GM23338 (cell line): ENCODE measurements around the gene DSCAML1. TPM values are rescaled to one million over a fixed set of nuclear protein-coding genes. Genes with fewer than 3 reads are reported as not detected.
A peak's percentile ranks its signal among the peaks of the same experiment; 100 is the strongest.

ENCODE experiments used
- ATAC-seq: fragments of 200-7000 bp; cut with Tn5 transposase; 3 replicates; pipeline ENCODE4 v1.9.1; 2020
- DNase-seq: peaks from one replicate; pipeline ENCODE4 v3.0.0-alpha.2; 2015; ENCODE audit warnings: low spot score
- H2AFZ ChIP-seq: fragments of 200-600 bp; sonication (generic); 2 replicates; pipeline ENCODE4 v1.8.0; 2016; ENCODE audit warnings: antibody characterized with exemption, mild to moderate bottlenecking, moderate library complexity
- H3F3A ChIP-seq: fragments of 200-600 bp; sonication (generic); replicated peaks from 2 replicates; pipeline ENCODE4 v1.8.0; 2017; ENCODE audit warnings: antibody characterized with exemption, mixed run types, low read depth
- H3K27ac ChIP-seq: fragments of 200-600 bp; sonication (generic); 2 replicates; pipeline ENCODE4 v1.6.1; 2016; ENCODE audit warnings: low read depth
- H3K27me3 ChIP-seq: fragments of 200-600 bp; sonication (generic); 2 replicates; pipeline ENCODE4 v1.8.0; 2016; ENCODE audit warnings: mild to moderate bottlenecking, mixed run types, moderate library complexity; ENCODE audit not compliant: insufficient read depth
- H3K36me3 ChIP-seq: fragments of 200-600 bp; sonication (generic); 2 replicates; pipeline ENCODE4 v1.8.0; 2016; ENCODE audit warnings: mild to moderate bottlenecking; ENCODE audit not compliant: insufficient read depth
- H3K4me1 ChIP-seq: fragments of 200-600 bp; sonication (generic); 2 replicates; pipeline ENCODE4 v1.8.0; 2016; ENCODE audit warnings: mild to moderate bottlenecking, moderate library complexity; ENCODE audit not compliant: insufficient read depth
- H3K4me2 ChIP-seq: fragments of 200-600 bp; sonication (generic); 2 replicates; pipeline ENCODE4 v1.7.1; 2017; ENCODE audit warnings: mixed run types
- H3K4me3 ChIP-seq: fragments of 200-600 bp; sonication (generic); 2 replicates; pipeline ENCODE4 v1.6.1; 2016; ENCODE audit warnings: mixed run types
- H3K79me2 ChIP-seq: fragments of 200-600 bp; sonication (generic); replicated peaks from 2 replicates; pipeline ENCODE4 v1.8.0; 2017; ENCODE audit warnings: mild to moderate bottlenecking; ENCODE audit not compliant: insufficient read depth
- H3K9me2 ChIP-seq: fragments of 200-600 bp; sonication (generic); 2 replicates; pipeline ENCODE4 v1.8.0; 2017; ENCODE audit not compliant: insufficient read depth
- H4K20me1 ChIP-seq: fragments of 200-600 bp; sonication (generic); replicated peaks from 2 replicates; pipeline ENCODE4 v1.8.0; 2017; ENCODE audit warnings: mild to moderate bottlenecking; ENCODE audit not compliant: insufficient read depth
- H3K27ac Mint-ChIP-seq: 2 replicates; pipeline ENCODE4 v1.8.0; 2020; ENCODE audit warnings: inconsistent platforms, mild to moderate bottlenecking, moderate library complexity, mixed read lengths
- H3K27me3 Mint-ChIP-seq: 3 replicates; pipeline ENCODE4 v1.8.0; 2022; ENCODE audit warnings: low read depth, mild to moderate bottlenecking, moderate library complexity, mixed read lengths, inconsistent platforms; ENCODE audit not compliant: insufficient read depth, poor library complexity
- H3K36me3 Mint-ChIP-seq: 3 replicates; pipeline ENCODE4 v1.8.0; 2021; ENCODE audit warnings: low read depth, mild to moderate bottlenecking, inconsistent platforms, moderate library complexity, mixed read lengths
- H3K4me1 Mint-ChIP-seq: 3 replicates; pipeline ENCODE4 v1.8.0; 2020; ENCODE audit warnings: mild to moderate bottlenecking, inconsistent platforms, mixed read lengths
- H3K4me3 Mint-ChIP-seq: 3 replicates; pipeline ENCODE4 v1.8.0; 2021; ENCODE audit warnings: moderate library complexity, mild to moderate bottlenecking, inconsistent platforms, mixed read lengths
- H3K9me3 Mint-ChIP-seq: 3 replicates; pipeline ENCODE4 v1.8.0; 2020; ENCODE audit warnings: moderate library complexity, mild to moderate bottlenecking, inconsistent platforms, mixed read lengths
- CTCF ChIP-seq, 2 experiments: fragments of 200-600 bp in 1 of 2; sonication (generic) in 1 of 2; conservative IDR thresholded peaks; 2 replicates each; pipeline versions ENCODE4 v1.5.1 to v1.6.1; 2016 to 2017; ENCODE audit warnings: antibody characterized with exemption in 2 of 2, low read depth in 2 of 2, mild to moderate bottlenecking in 2 of 2, moderate library complexity in 1 of 2
- ETS1 ChIP-seq: IDR thresholded peaks from 2 replicates; pipeline ENCODE4 v1.6.1; 2016; ENCODE audit warnings: antibody characterized with exemption
- EZH2phosphoT487 ChIP-seq: fragments of 200-600 bp; sonication (generic); IDR thresholded peaks from one replicate; pipeline ENCODE4 v1.8.1; 2018; ENCODE audit warnings: antibody characterized with exemption; ENCODE audit not compliant: unreplicated experiment
- JUNB ChIP-seq: IDR thresholded peaks from one replicate; pipeline ENCODE4 v1.6.1; 2016; ENCODE audit warnings: antibody characterized with exemption; ENCODE audit not compliant: unreplicated experiment
- POLR2AphosphoS5 ChIP-seq: IDR thresholded peaks from 2 replicates; pipeline ENCODE4 v1.6.1; 2016; ENCODE audit warnings: antibody characterized with exemption, low read depth
- REST ChIP-seq: IDR thresholded peaks from one replicate; pipeline ENCODE4 v1.6.1; 2018; ENCODE audit warnings: antibody characterized with exemption; ENCODE audit not compliant: unreplicated experiment
- STAT1 ChIP-seq: IDR thresholded peaks from one replicate; pipeline ENCODE4 v1.6.1; 2016; ENCODE audit warnings: antibody characterized with exemption; ENCODE audit not compliant: unreplicated experiment
- ZNF114 ChIP-seq: fragments of 250-450 bp; sonication (Bioruptor Pico); IDR thresholded peaks from 2 replicates; pipeline ENCODE4 v1.5.0; 2020; ENCODE audit warnings: mild to moderate bottlenecking, moderate library complexity
- ZNF331 ChIP-seq: fragments of 250-450 bp; sonication (Bioruptor Pico); IDR thresholded peaks from 2 replicates; pipeline ENCODE4 v1.5.0; 2020; ENCODE audit warnings: low read depth, mild to moderate bottlenecking, moderate library complexity
- polyA plus RNA-seq: library from polyadenylated mRNA; unstranded; fragments of >200 nt; fragmentation: Nextera tagmentation; extraction: Ambion mirVana; gene quantifications from 2 replicates; pipeline ENCODE4 v1.2.1, GENCODE V29; 2016
- total RNA-seq: library from RNA; depleted of rRNA; stranded (reverse); fragments of >200 nt; shearing (Covaris generic); gene quantifications from 2 replicates; pipeline ENCODE4 v1.2.3, GENCODE V29; 2014

DSCAML1 gene
- total and polyA plus RNA-seq, 2 experiments from 2014 or later, result 0.17 TPM; not detected in 1

GRCh38 chr11:117719480-117719879 is 77.5 kb downstream of the DSCAML1 start:
- H4K20me1 ChIP-seq, result no peaks in the 10 kb centered on the region
- H3K4me3 ChIP-seq, result no peak overlapping the region
- H3K27ac ChIP-seq, result no peak overlapping the region
- Mint-ChIP-seq H3K27me3 (peaks cover 18% of the 10 kb centered on the region), H3K36me3 (no peaks in the 10 kb centered on the region), H3K9me3 (no peaks in the 10 kb centered on the region), H3K4me3 (no peak overlapping the region), H3K4me1 (peaks cover 67% of the 10 kb centered on the region), H3K27ac (no peak overlapping the region)
- peaks cover 46% of the 10 kb centered on the region for H3K4me1 ChIP-seq
- H3K4me2 ChIP-seq, result peak overlapping the region; percentile 67; the same call in 1 of the 2 replicates
- H3K27me3 ChIP-seq, result peaks cover 14% of the 10 kb centered on the region
- TF ChIP-seq STAT1 (no peak), JUNB (no peak), ETS1 (no peak), POLR2AphosphoS5 (no peak), REST (no peak), CTCF (conservative IDR thresholded peaks at IDR 0.05; ENCODE audit: low read depth in 2 of 2) (no peak)
- H3F3A ChIP-seq, result no peaks in the 10 kb centered on the region
- H2AFZ ChIP-seq, result no peak overlapping the region
- H3K79me2 ChIP-seq, result no peaks in the 10 kb centered on the region
- ATAC-seq, result no peak
- no peak for DNase-seq
- no peaks in the 10 kb centered on the region for H3K9me2 ChIP-seq
- no peaks in the 10 kb centered on the region for H3K36me3 ChIP-seq

- Histone ChIP-seq H4K20me1 (no peaks in the 10 kb centered on the region), H2AFZ (peak overlapping the region; percentile 35; the same call in 1 of the 2 replicates), H3K9me2 (no peaks in the 10 kb centered on the region), H3K4me3 (no peak overlapping the region; the same call in 1 of the 2 replicates), H3K79me2 (no peaks in the 10 kb centered on the region), H3F3A (no peaks in the 10 kb centered on the region), H3K27me3 (peaks cover 4% of the 10 kb centered on the region; the same call in 1 of the 2 replicates), H3K36me3 (no peaks in the 10 kb centered on the region), H3K4me2 (peak overlapping the region; percentile 68), H3K4me1 (peaks cover 29% of the 10 kb centered on the region), H3K27ac (no peak overlapping the region; the same call in 1 of the 2 replicates)
- DNase-seq, result peak; percentile 75
- H3K9me3 Mint-ChIP-seq, result no peaks in the 10 kb centered on the region; the same call in 2 of the 3 replicates
- peaks cover 56% of the 10 kb centered on the region for H3K4me1 Mint-ChIP-seq
- H3K27ac Mint-ChIP-seq, result no peak overlapping the region; the same call in 1 of the 2 replicates
- TF ChIP-seq ZNF331 (CRISPR knock-in tag) (no peak), ETS1 (no peak), STAT1 (no peak), EZH2phosphoT487 (no peak), REST (no peak), ZNF114 (CRISPR knock-in tag) (no peak), POLR2AphosphoS5 (no peak)
- H3K4me3 Mint-ChIP-seq, result peak overlapping the region; percentile 38; the same call in 2 of the 3 replicates
- H3K27me3 Mint-ChIP-seq, result peaks cover 19% of the 10 kb centered on the region
- ATAC-seq, result peak; percentile 82
- H3K36me3 Mint-ChIP-seq, result no peaks in the 10 kb centered on the region
Measured at GRCh38 chr11:117717485-117718314, 79.3 kb downstream of the DSCAML1 start.
